Measurements from ENCODE around the gene POLR3H.

Gene POLR3H

GRCh38 chr22:41557401-41558240 lies 13.4 kb upstream of the POLR3H start:
- H3K4me3 ChIP-seq (ENCODE audit: low read length): no peak overlapping the region
- DNase-seq (ENCODE audit: low read depth): peak; percentile 51
- TF ChIP-seq CTCF (IDR thresholded peaks at IDR 0.05; ENCODE audit: insufficient read depth, low read depth, low read length, missing control alignments): no peak

GRCh38 chr22:41556561-41556960 lies 12.3 kb upstream of the POLR3H start:
- no peak overlapping the region for H3K4me3 ChIP-seq (ENCODE audit: low read length)
- no peak for TF ChIP-seq CTCF (IDR thresholded peaks at IDR 0.05; ENCODE audit: insufficient read depth, low read depth, low read length, missing control alignments)
- DNase-seq (ENCODE audit: low read depth): no peak

- H3K4me3 ChIP-seq (ENCODE audit: low read length): no peak overlapping the region
- no peak for DNase-seq (ENCODE audit: low read depth)
- TF ChIP-seq CTCF (IDR thresholded peaks at IDR 0.05; ENCODE audit: insufficient read depth, low read depth, low read length, missing control alignments): no peak
These were observed 11.2 kb upstream of the POLR3H start for GRCh38 chr22:41555325-41555982.

- TF ChIP-seq CTCF (IDR thresholded peaks at IDR 0.05; ENCODE audit: insufficient read depth, low read depth, low read length, missing control alignments): no peak
- no peak for DNase-seq (ENCODE audit: low read depth)
- no peak overlapping the region for H3K4me3 ChIP-seq (ENCODE audit: low read length)
These were observed 7.8 kb upstream of the POLR3H start for GRCh38 chr22:41551877-41552582.

- no peak for TF ChIP-seq CTCF (IDR thresholded peaks at IDR 0.05; ENCODE audit: insufficient read depth, low read depth, low read length, missing control alignments)
- DNase-seq (ENCODE audit: low read depth): no peak
- no peak overlapping the region for H3K4me3 ChIP-seq (ENCODE audit: low read length)
These were observed 6.8 kb upstream of the POLR3H start for GRCh38 chr22:41550952-41551491.

- TF ChIP-seq CTCF (IDR thresholded peaks at IDR 0.05; ENCODE audit: insufficient read depth, low read depth, low read length, missing control alignments): no peak
- no peak overlapping the region for H3K4me3 ChIP-seq (ENCODE audit: low read length)
- DNase-seq (ENCODE audit: low read depth): no peak
These were observed 4.6 kb upstream of the POLR3H start for GRCh38 chr22:41548830-41549211.
